Activated naive CD4-positive, alpha-beta T cell treated with anti-CD3 and anti-CD28 coated beads, Interleukin-2, amount 50 U/mL, for 24 hours (primary cell): ENCODE data around the gene EXOC4.

ENCODE experiments used
- H3K27ac Mint-ChIP-seq: one replicate; pipeline ENCODE4 v1.8.0; 2021; ENCODE audit warnings: mild to moderate bottlenecking, mixed read lengths
- H3K27me3 Mint-ChIP-seq: one replicate; pipeline ENCODE4 v1.8.0; 2021; ENCODE audit warnings: mixed read lengths
- H3K36me3 Mint-ChIP-seq: one replicate; pipeline ENCODE4 v1.8.0; 2021; ENCODE audit warnings: mixed read lengths
- H3K4me1 Mint-ChIP-seq: one replicate; pipeline ENCODE4 v1.8.0; 2021; ENCODE audit warnings: mixed read lengths
- H3K4me3 Mint-ChIP-seq: one replicate; pipeline ENCODE4 v1.8.0; 2021; ENCODE audit warnings: mild to moderate bottlenecking, mixed read lengths
- H3K9me3 Mint-ChIP-seq: one replicate; pipeline ENCODE4 v1.8.0; 2021; ENCODE audit warnings: mixed read lengths

Gene EXOC4

GRCh38 chr7:133294234-133294633 is 41.4 kb downstream of the EXOC4 start:
- Mint-ChIP-seq H3K27ac (no peak overlapping the region), H3K4me1 (peaks cover 8% of the 10 kb centered on the region), H3K36me3 (peaks cover 27% of the 10 kb centered on the region), H3K9me3 (no peaks in the 10 kb centered on the region), H3K27me3 (no peaks in the 10 kb centered on the region), H3K4me3 (no peak overlapping the region)

- Mint-ChIP-seq H3K4me1 (peaks cover 8% of the 10 kb centered on the region), H3K27me3 (no peaks in the 10 kb centered on the region), H3K27ac (no peak overlapping the region), H3K9me3 (no peaks in the 10 kb centered on the region), H3K4me3 (no peak overlapping the region), H3K36me3 (peaks cover 20% of the 10 kb centered on the region)
Observed at GRCh38 chr7:133295484-133295883, 42.6 kb downstream of the EXOC4 start.

GRCh38 chr7:133297093-133297492 is 44.2 kb downstream of the EXOC4 start:
- H3K4me1 Mint-ChIP-seq = peaks cover 14% of the 10 kb centered on the region
- H3K27ac Mint-ChIP-seq = no peak overlapping the region
- H3K27me3 Mint-ChIP-seq = no peaks in the 10 kb centered on the region
- H3K9me3 Mint-ChIP-seq = no peaks in the 10 kb centered on the region
- no peak overlapping the region for H3K4me3 Mint-ChIP-seq
- peaks cover 14% of the 10 kb centered on the region for H3K36me3 Mint-ChIP-seq

GRCh38 chr7:133298080-133298479 is 45.2 kb downstream of the EXOC4 start:
- Mint-ChIP-seq H3K27me3 (no peaks in the 10 kb centered on the region), H3K36me3 (peaks cover 9% of the 10 kb centered on the region), H3K27ac (no peak overlapping the region), H3K9me3 (no peaks in the 10 kb centered on the region), H3K4me3 (no peak overlapping the region), H3K4me1 (peaks cover 10% of the 10 kb centered on the region)

- Mint-ChIP-seq H3K4me3 (no peak overlapping the region), H3K27ac (no peak overlapping the region), H3K9me3 (no peaks in the 10 kb centered on the region), H3K4me1 (peaks cover 10% of the 10 kb centered on the region), H3K36me3 (peaks cover 9% of the 10 kb centered on the region), H3K27me3 (no peaks in the 10 kb centered on the region)
Observed at GRCh38 chr7:133299676-133300075, 46.8 kb downstream of the EXOC4 start.

- Mint-ChIP-seq H3K36me3 (peaks cover 11% of the 10 kb centered on the region), H3K4me3 (no peak overlapping the region), H3K4me1 (peaks cover 10% of the 10 kb centered on the region), H3K27ac (no peak overlapping the region), H3K27me3 (no peaks in the 10 kb centered on the region), H3K9me3 (no peaks in the 10 kb centered on the region)
Observed at GRCh38 chr7:133300088-133300487, 47.2 kb downstream of the EXOC4 start.

- no peak overlapping the region for H3K27ac Mint-ChIP-seq
- H3K36me3 Mint-ChIP-seq = peaks cover 11% of the 10 kb centered on the region
- H3K27me3 Mint-ChIP-seq = no peaks in the 10 kb centered on the region
- H3K4me3 Mint-ChIP-seq = no peak overlapping the region
- H3K9me3 Mint-ChIP-seq = no peaks in the 10 kb centered on the region
- H3K4me1 Mint-ChIP-seq = peaks cover 10% of the 10 kb centered on the region
Observed at GRCh38 chr7:133300811-133301210, 47.9 kb downstream of the EXOC4 start.

GRCh38 chr7:133301444-133301843 is 48.6 kb downstream of the EXOC4 start:
- no peak overlapping the region for H3K27ac Mint-ChIP-seq
- no peak overlapping the region for H3K4me3 Mint-ChIP-seq
- H3K4me1 Mint-ChIP-seq = peaks cover 5% of the 10 kb centered on the region
- H3K9me3 Mint-ChIP-seq = no peaks in the 10 kb centered on the region
- H3K27me3 Mint-ChIP-seq = no peaks in the 10 kb centered on the region
- H3K36me3 Mint-ChIP-seq = peaks cover 16% of the 10 kb centered on the region

GRCh38 chr7:133303372-133303771 is 50.5 kb downstream of the EXOC4 start:
- no peaks in the 10 kb centered on the region for H3K27me3 Mint-ChIP-seq
- H3K27ac Mint-ChIP-seq = no peak overlapping the region
- peaks cover 5% of the 10 kb centered on the region for H3K4me1 Mint-ChIP-seq
- no peaks in the 10 kb centered on the region for H3K9me3 Mint-ChIP-seq
- peaks cover 32% of the 10 kb centered on the region for H3K36me3 Mint-ChIP-seq
- no peak overlapping the region for H3K4me3 Mint-ChIP-seq

GRCh38 chr7:133303931-133304330 is 51.1 kb downstream of the EXOC4 start:
- no peak overlapping the region for H3K27ac Mint-ChIP-seq
- H3K27me3 Mint-ChIP-seq = no peaks in the 10 kb centered on the region
- H3K4me1 Mint-ChIP-seq = peaks cover 5% of the 10 kb centered on the region
- H3K4me3 Mint-ChIP-seq = no peak overlapping the region
- H3K9me3 Mint-ChIP-seq = no peaks in the 10 kb centered on the region
- peaks cover 35% of the 10 kb centered on the region for H3K36me3 Mint-ChIP-seq

GRCh38 chr7:133309333-133309732 is 56.5 kb downstream of the EXOC4 start:
- H3K9me3 Mint-ChIP-seq = no peaks in the 10 kb centered on the region
- H3K4me1 Mint-ChIP-seq = peaks cover 9% of the 10 kb centered on the region
- H3K27ac Mint-ChIP-seq = no peak overlapping the region
- no peaks in the 10 kb centered on the region for H3K27me3 Mint-ChIP-seq
- peaks cover 46% of the 10 kb centered on the region for H3K36me3 Mint-ChIP-seq
- H3K4me3 Mint-ChIP-seq = no peak overlapping the region

- H3K4me3 Mint-ChIP-seq = no peak overlapping the region
- no peaks in the 10 kb centered on the region for H3K27me3 Mint-ChIP-seq
- H3K4me1 Mint-ChIP-seq = peaks cover 9% of the 10 kb centered on the region
- H3K27ac Mint-ChIP-seq = no peak overlapping the region
- H3K36me3 Mint-ChIP-seq = peaks cover 46% of the 10 kb centered on the region
- no peaks in the 10 kb centered on the region for H3K9me3 Mint-ChIP-seq
Observed at GRCh38 chr7:133310232-133310862, 57.5 kb downstream of the EXOC4 start.

GRCh38 chr7:133313575-133313974 is 60.7 kb downstream of the EXOC4 start:
- H3K9me3 Mint-ChIP-seq = no peaks in the 10 kb centered on the region
- peaks cover 26% of the 10 kb centered on the region for H3K36me3 Mint-ChIP-seq
- H3K4me1 Mint-ChIP-seq = peaks cover 9% of the 10 kb centered on the region
- H3K27ac Mint-ChIP-seq = no peak overlapping the region
- no peak overlapping the region for H3K4me3 Mint-ChIP-seq
- no peaks in the 10 kb centered on the region for H3K27me3 Mint-ChIP-seq

GRCh38 chr7:133314084-133314483 is 61.2 kb downstream of the EXOC4 start:
- Mint-ChIP-seq H3K36me3 (peaks cover 25% of the 10 kb centered on the region), H3K4me1 (peaks cover 9% of the 10 kb centered on the region), H3K27me3 (no peaks in the 10 kb centered on the region), H3K4me3 (no peak overlapping the region), H3K9me3 (no peaks in the 10 kb centered on the region), H3K27ac (no peak overlapping the region)

GRCh38 chr7:133315332-133316040 is 62.6 kb downstream of the EXOC4 start:
- H3K4me1 Mint-ChIP-seq = peaks cover 9% of the 10 kb centered on the region
- peaks cover 34% of the 10 kb centered on the region for H3K36me3 Mint-ChIP-seq
- H3K27ac Mint-ChIP-seq = no peak overlapping the region
- H3K4me3 Mint-ChIP-seq = no peak overlapping the region
- H3K9me3 Mint-ChIP-seq = peaks cover 3% of the 10 kb centered on the region
- H3K27me3 Mint-ChIP-seq = no peaks in the 10 kb centered on the region

- H3K9me3 Mint-ChIP-seq = peaks cover 14% of the 10 kb centered on the region
- no peaks in the 10 kb centered on the region for H3K27me3 Mint-ChIP-seq
- peaks cover 58% of the 10 kb centered on the region for H3K36me3 Mint-ChIP-seq
- no peak overlapping the region for H3K27ac Mint-ChIP-seq
- no peak overlapping the region for H3K4me3 Mint-ChIP-seq
- peaks cover 4% of the 10 kb centered on the region for H3K4me1 Mint-ChIP-seq
Observed at GRCh38 chr7:133319842-133320241, 67.0 kb downstream of the EXOC4 start.
